G401 (cell line): ENCODE results near the gene MLLT3. TPM values are rescaled to one million over a fixed set of nuclear protein-coding genes. Genes with fewer than 3 reads are reported as not detected.

Experiments
- DNase-seq: peaks from one replicate; pipeline ENCODE4 v3.0.0-alpha.2; 2015; ENCODE audit warnings: low spot score
- in situ Hi-C: cut with HindIII; loops from 2 replicates; pipeline ENCODE4 v1.10.0; 2016; ENCODE audit warnings: low sequenced_read_pairs, mixed read lengths
- total RNA-seq: library from RNA; depleted of rRNA; stranded (reverse); fragments of >200 nt; shearing (Covaris generic); gene quantifications from 2 replicates; pipeline ENCODE4 v1.2.3, GENCODE V29; 2014

Gene MLLT3
- total RNA-seq, 1 experiment from 2014 or later, result 0.27 TPM

DNA sequence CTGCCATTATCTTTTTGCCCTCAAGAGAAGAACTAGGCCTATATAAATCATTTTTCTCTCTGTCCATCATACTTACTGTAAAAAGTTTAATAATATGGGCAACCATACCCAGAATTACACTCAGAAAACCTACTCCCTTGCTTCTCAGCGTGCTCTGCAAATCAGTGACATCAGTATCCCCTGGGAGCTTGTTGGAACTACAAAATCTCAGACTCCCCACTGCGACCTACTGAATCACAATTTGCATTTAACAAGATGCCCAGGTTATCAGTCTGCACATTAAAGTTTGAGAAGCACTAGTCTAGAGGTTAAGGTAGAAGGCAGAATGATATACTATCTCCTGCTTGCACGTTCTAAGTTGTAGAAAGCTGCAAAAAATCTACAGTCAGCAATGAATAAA lies 127.2 kb downstream of the MLLT3 start:
- in situ Hi-C loops, result no loop called here
- DNase-seq, result no peak

DNA sequence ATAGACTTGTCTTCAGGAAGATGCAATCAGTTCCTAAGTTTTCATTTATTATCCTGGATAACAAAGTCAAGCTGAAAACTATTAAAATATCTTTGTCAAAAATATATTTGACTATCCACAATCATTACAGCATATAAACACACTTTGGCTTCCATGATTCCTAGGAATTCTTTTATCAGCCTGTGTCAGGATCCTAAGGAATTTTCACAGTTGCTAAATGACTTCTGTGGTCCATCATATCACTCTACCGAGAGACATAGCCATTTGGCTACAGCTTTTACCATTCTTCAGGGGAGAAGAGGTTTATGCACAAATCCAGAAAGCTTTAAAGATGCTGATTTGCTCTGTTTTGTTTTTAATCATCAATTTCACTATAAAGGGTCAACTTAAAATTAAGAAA lies 128.3 kb downstream of the MLLT3 start:
- DNase-seq, result no peak
- in situ Hi-C loops, result no loop called here

DNA sequence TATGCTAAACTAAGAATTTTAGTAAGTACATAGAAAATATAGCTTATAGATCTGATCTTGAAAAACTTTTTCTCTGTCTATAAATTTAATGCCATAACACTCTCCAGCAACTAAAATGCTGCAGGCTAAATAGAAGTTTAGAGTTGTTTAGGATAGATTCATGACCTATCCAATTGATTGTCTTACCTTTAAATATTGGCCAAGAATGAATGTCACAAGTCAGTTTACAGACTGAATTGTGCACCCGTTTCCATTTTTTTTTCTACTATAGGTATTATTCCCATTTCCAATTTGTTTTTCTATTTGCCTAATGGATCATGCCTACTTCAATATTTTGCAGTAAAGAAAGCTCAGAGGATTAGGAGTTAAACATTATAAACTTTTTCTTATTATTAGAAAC lies 129.5 kb downstream of the MLLT3 start:
- in situ Hi-C loops, result no loop called here
- DNase-seq, result no peak

DNA sequence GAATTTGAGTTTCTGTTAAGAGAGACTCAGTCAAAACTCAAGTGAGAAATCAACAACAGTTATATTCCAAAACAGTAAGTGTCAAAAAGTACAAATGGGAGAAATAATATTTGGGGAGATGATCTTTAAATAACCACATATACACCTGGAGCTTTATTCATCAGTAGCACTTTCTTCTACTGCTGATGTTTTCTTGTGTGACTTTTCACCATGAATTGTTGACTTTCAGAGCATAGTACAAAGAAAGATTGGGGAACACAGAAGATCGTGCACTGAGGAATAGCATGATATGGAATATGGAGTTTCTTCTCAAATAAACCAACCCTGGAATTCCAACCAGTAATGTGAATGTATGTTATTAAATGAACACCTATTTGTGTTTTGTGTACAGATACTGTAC lies 130.7 kb downstream of the MLLT3 start:
- in situ Hi-C loops, result no loop called here
- no peak for DNase-seq

DNA sequence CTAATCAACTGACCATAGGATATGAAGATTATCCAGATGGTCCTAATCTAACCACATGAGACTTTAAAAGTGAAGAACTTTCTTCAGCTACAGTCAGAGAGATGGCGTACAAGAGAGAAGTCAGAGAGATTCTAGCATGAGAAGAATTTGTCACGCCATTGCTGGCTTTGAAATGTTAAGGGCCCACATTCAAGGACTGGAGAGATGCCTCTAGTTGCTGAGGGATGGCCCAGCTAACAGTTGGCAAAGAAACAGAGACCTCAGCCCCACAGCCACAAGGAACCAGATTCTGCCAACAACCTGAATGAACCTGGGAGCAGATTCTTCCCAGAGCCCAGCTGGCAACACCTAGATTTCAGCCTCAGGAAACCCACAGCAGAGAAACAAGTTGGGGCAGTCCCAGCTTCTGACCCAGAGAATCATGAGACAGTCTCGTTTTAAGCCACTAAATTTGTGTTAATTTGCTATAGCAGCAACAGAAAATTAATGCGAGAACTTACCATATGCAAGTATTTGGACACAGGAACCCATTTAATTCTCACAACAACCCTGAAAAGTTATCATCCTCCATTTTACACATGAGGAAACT lies 132.0 kb downstream of the MLLT3 start:
- in situ Hi-C loops, result no loop called here
- no peak for DNase-seq

DNA sequence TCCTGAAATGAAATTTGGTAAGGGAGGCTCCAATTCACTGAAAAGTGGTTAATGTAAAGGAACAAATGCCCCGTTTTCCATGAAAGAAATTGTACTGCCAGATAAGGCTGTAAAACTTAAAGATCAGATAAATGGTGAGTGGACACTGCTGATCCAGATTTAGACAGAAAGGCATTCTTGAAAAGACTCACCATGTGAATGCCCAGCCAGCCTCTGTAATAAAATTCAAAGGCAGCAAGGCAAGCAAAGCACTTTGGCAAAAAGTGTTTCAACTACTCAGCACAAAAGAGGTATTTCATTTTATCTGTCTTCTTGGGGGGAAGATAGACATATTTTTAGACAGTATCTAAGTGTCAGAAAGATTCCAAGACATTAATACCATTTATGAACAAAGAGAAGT lies 133.6 kb downstream of the MLLT3 start:
- DNase-seq, result no peak
- in situ Hi-C loops, result no loop called here

DNA sequence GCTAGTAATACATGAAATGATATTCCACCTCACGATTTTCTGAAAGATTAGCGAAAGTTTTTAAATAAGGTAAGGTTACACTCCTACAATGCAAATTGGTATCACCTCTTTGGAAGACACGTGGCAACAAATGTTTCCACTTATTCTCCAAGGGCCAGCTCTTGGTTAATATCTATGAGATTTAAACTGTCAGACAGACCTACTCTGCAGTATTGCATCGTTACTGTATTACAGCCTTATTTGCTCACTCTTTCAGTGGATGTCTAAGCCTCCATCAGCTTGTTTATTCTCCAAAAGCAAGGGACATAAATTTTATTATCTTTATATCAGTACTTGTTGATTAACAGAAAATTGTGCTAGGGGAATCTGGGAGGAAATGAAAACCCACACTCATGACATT lies 135.7 kb downstream of the MLLT3 start:
- no peak for DNase-seq
- in situ Hi-C loops, result no loop called here

DNA sequence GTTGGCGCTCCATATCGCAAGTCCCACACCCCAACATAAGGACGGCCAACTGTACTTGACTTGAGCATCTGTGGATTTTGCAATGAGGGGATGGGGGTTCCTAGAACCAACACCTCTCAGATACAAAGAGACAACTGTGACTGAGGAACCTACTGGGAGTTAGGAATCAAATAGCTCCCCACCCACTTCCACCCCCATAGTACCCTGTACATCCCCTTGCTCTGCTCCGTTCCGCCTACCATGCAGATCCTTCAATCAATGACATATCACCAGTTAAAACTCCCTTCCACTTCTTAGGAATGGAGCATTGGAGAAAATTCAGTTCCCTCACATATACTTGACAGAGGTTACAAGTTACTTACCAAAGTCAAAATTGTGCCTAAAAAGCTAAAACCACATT lies 140.9 kb downstream of the MLLT3 start:
- in situ Hi-C loops, result no loop called here
- DNase-seq, result no peak

DNA sequence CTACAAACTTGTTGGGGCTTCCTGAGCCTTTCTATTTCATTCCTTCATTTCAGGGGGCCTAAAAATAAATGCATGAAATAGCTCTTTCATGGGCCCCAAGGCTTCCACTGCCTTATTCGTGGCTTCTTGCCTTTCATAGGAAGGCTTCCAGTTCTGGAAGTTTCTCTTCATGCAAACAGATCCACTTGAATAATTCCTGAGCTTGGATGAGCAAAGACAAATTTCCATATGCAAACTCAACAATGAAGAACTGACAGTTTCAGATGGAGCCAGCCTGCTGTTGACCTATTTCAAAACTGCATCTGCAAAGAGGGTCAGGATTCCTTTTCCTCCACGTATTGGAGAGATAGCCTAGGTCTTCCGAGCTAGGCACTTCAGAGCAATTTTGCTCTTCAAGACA lies 142.1 kb downstream of the MLLT3 start:
- in situ Hi-C loops, result no loop called here
- no peak for DNase-seq

DNA sequence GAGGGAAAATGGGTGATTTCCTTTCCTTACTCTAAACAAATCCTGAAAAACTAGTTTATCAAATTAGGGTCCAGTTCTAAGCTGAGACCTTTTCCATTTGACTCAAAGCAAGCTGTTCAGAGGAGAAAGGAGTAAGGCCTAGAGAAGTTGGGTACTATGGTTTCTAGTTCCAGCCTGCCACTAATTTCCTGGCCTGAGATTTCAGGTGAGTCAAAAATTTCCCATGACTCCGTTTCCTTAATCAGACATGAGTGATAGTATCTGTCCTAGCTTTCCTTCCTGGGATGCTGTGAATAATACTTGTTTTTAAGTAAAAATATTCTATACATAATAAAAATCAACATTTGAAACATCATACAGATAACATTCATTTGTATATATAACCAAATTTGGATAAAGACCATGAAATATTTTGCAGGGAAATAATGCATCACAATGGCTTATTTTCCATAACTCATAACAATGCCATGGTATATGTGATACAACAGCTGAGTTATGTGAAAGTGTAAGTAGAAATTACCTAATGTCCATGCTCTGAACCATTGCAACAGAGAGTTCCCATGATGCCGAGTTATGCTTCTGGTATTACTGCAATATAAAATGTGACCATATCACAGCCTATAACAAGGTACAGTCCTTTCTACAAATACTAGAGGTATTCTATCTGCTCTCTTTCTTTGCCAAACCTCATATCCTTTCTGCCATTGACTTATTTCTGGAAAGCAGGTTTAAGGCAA lies 142.7 kb downstream of the MLLT3 start:
- no peak for DNase-seq
- in situ Hi-C loops, result no loop called here

DNA sequence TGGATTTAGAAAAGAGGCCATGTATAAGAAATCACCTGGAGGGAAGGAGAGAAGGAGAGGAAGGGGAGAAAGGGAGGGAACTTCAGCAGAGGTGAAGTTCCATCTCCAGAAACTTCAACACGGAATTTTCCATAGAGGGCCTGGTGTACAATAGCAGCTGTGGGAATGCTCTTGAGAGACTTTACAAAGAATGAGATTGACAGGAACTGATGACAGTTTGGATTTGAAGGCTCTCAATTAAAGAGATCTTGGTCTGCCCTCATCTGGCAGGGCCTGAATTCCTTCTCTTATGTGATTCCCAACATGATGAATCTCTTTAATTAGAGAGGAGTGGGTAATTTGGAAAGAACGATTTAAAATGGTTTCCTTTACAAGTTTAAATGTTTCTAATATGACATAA lies 143.5 kb downstream of the MLLT3 start:
- no peak for DNase-seq
- in situ Hi-C loops, result no loop called here

DNA sequence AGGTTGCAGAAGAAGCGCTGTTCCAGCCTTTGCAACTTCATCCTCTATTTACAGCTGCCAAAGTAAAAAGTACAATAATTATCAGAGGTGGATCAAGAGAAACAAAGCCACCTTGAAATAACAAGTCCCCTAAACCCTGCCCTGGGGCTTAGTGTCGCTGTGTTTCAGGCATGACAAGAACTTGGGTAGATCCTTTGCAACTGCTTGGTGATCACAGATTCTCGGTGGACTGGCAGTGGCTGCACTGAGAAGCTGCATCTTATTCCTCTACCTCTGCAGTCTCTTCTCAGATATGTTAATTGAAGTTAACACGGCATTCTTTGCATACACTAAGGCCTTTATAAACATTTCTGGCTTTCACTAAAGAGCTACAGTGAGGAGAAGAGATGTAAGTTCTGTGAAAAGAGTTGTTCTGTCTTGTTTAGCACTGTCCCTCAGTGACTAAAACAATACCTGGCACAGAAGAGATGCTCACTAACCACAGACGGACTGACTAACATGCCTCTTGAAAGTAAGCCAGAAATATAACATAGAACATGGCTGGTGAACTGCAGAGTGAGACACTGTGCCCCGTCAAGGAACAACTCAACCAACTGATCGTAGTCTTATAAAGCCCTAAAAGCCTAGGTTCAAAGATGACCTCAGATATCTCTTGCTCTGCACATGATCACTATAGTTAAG lies 144.2 kb downstream of the MLLT3 start:
- in situ Hi-C loops, result no loop called here

DNA sequence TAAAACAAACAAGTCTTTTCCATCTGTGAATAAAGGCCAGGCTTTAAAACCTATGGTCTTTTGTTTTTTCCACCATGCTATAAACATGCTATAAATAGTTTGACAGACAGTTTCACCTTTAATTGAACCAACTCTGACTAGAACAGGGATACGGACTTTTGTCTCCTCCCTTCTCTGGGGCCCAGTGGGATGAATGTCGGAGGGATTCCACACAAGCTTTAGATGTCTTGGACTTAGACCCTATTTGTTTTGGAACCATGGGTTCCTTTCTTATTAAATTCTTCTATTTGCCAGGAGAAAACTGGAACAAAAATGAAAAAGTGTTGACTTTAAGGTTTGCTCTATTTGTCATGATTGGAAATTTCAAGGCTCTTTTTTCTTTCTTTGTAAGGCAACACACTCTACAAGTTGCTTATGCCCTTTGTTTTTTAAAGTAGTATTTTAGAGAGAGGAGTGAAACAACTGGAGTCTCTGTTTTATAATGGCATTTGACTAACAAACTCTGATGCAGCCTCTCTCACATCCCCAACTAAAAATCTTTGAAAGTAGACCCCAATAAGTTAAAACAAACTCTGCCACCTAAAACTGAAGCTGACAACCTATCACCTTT lies 145.3 kb downstream of the MLLT3 start:
- DNase-seq, result no peak
- in situ Hi-C loops, result no loop called here

More for the DNA sequence above, 144.2 kb downstream of the MLLT3 start:
- no peak for DNase-seq

DNA sequence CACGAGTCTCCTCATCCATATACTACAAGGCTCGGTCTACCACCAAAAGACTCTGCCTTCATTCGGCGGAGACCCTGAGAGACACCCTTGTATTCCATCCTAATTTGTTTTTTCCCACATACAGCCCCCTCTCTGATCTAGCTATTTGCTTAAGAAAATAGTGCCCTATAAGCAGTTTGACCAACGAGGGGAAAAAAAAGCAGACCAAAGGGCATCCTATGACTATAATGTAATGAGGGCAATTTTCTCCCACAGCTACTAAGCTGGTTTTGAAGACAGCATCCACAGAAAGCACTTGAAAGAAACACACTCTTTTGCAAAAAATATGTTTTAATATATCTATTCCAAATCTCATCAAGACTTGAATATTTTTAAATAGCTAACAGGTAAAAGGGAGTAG lies 147.8 kb downstream of the MLLT3 start:
- in situ Hi-C loops, result no loop called here

DNA sequence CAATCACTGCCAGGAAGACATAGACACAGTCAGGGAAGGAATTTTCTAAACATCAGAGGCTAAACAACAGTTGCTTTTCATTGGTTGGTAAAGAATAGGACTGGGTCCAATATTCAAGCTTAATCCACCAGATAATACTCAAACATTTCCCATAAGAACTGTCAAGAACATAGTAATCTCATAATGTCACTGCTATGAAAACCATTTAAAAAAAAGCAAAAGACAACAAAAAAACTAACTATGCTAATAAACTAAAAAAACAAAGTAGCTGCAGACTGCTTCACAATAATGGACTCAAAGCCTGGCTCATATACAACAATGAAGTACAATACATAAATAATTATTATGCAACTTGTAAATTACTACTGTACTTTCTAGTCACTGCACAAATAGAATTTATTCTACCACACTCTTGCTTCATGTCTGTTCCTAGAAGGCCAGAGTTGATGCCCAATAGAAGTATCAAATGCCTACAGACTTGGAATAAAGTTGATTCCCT lies 148.7 kb downstream of the MLLT3 start:
- DNase-seq, result no peak
- in situ Hi-C loops, result no loop called here

More for the DNA sequence above, 147.8 kb downstream of the MLLT3 start:
- DNase-seq, result no peak

DNA sequence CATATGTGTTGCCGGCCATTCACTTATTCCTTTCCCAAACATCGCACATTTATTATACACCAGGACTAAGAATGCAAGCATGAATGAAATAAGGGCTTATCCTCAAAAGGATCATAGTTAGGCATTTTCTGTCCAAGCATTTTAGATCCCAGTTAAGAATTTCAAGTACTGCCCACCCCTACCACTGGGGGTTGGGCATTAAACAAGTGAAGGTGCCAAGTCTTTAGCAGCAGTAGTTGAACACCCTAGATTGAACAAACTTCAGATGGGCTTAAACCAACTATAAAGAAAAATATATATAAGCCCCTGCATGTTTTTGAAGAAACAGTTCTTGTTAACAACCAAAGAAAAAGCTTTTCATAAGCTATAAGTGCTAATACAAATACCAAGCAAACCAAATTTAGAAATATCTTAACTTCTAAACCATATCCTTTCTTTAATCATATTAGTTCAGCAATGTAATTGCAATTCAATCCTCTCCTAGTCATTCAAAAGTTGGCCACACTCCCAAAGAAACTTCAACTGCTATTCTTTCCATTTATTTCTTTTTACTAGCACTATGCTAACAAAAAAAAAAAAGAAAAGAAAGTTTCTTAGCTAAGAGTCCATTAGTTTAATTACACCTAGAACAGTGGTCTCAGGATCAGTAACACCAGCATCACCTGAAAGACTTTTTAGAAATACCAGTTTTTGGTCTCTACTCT lies 149.8 kb downstream of the MLLT3 start:
- in situ Hi-C loops, result no loop called here

DNA sequence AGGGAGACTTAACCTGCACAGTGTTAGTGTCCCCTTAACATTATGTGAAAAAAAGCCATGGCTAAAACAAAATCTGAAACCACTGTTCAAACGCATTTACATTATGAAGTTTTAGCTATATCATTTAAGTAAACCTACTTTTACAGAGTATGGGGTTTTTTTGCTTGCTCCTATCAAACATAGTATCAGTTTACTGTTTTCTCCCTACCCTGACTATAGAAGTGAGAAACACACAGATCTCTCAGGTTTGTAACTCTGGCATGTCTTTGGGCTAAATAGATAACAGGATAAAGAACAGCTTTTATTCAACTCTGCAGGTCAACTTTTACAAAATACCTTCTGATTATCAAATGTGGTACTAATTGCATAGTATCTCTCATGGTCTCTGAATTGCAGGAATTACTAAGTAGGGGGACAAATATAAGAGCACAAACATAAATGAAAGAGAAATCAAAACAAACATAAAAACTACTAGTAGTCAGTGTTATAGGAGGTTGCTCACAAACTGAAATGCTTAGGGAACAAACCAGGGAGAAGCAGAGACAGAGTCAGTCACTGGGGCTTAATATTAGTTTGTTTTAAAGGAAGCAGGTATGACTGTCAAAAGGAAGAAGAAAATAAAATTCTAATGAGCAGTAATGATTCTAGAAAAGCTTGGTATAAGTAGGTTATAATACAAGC lies 155.8 kb downstream of the MLLT3 start:
- in situ Hi-C loops, result no loop called here
- DNase-seq, result no peak

More for the DNA sequence above, 149.8 kb downstream of the MLLT3 start:
- DNase-seq, result no peak

DNA sequence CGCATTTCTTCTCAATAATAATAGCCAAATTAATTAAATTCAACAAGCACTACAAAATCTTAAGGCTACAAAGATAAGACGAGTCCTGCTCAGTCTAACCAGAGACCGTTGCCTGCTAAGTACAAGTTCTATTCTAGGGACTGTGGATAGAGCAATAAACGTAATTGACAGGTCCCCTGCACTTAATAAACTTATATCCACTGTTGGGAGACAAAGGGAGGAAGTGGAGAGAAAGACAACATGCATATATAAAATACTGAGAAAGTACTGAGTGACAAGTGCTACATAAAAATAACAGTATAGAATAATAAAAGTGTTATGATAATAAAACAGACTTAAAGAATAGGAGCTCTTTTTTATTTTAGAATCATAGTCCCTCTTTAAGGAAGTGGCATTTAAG lies 158.1 kb downstream of the MLLT3 start:
- no peak for DNase-seq
- in situ Hi-C loops, result no loop called here

DNA sequence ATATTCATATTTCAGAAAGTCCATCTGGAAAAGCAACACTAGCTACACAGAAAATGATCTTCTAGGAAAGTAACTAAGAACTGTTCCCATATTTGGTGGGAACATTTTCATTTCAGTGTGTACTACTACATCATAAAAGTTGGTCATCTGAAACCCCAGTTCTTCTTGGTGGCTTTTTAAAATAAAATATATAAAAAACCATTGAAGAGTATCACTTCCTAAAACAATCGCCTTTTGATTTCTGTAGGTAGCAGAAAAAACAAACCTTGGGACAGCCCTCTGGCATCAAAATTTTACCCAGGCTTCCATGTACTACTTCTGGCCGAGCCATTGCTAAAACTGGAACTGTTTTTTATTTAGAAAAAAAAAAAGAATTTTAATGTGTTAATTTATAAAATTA lies 158.5 kb downstream of the MLLT3 start:
- in situ Hi-C loops, result no loop called here
- no peak for DNase-seq
